ENCODE measurements around the gene PBLD.
"Not testable (repeated sequence)": the region's sequence is repeated elsewhere in the genome, so short reads cannot be mapped to it uniquely, and the experiment has no call there.

The PBLD gene

DNA sequence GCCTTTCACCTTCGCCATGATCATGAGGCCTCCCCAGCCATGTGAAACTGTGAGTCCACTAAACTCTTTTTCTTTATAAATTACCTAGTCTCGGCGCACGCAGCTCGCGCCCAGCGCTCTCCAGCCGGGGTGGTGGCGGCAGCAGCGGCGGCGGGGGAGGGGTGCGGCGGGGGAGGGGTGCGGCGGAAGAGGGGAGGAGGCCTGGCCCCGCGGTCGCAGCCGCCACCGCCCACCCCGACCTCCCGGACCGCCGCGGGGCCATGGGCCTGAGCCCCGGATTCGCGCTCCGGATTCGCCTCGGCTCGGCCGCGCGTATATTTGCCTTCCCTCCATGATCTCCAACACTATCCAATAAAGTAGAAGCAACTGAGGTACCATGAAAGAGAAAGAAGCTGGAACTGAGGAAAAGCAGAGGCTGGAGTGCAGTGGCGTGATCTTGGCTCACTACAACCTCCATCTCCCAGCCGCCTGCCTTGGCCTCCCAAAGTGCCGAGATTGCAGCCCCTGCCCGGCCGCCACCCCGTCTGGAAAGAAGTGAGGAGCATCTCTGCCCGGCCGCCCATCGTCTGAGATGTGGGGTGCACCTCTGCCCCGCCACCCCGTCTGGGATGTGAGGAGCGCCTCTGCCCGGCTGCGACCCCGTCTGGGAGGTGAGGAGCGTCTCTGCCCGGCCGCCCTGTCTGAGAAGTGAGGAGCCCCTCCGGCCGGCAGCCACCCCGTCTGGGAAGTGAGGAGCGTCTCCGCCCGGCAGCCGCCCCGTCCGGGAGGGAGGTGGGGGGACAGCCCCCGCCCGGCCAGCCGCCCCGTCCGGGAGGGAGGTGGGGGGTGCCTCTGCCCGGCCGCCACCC lies 53.6 kb downstream of the PBLD start:
- not testable (repeated sequence) for DNase-seq (ENCODE audit: low read depth)

- DNase-seq (ENCODE audit: low read depth): not testable (repeated sequence)
Observed at GRCh38 chr10:68277814-68278213, 54.9 kb downstream of the PBLD start.

GRCh38 chr10:68276224-68276623 lies 56.5 kb downstream of the PBLD start:
- DNase-seq (ENCODE audit: low read depth): no peak

GRCh38 chr10:68275600-68276126 lies 57.1 kb downstream of the PBLD start:
- DNase-seq (ENCODE audit: low read depth): no peak

DNA sequence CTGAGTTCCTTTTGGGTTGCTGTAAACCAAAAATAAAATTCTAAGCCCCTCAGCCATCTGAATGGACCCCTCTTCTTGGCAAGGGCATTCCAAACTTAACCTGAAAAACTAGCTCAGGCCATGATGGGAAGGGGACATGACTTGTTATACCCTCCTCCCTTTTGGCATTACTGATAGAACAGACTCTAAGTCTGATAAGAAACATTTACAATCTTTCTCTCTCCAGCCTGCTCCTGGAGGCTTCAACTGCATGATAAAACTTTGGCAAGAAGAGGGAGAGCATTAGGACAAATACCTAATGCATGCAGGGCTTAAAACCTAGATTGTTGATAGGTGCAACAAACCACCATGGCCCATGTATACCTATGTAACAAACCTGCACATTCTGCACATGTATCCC lies 59.9 kb downstream of the PBLD start:
- DNase-seq (ENCODE audit: low read depth): no peak

- DNase-seq (ENCODE audit: low read depth): peak; percentile 9
Observed at GRCh38 chr10:68271196-68271882, 61.4 kb downstream of the PBLD start.

DNA sequence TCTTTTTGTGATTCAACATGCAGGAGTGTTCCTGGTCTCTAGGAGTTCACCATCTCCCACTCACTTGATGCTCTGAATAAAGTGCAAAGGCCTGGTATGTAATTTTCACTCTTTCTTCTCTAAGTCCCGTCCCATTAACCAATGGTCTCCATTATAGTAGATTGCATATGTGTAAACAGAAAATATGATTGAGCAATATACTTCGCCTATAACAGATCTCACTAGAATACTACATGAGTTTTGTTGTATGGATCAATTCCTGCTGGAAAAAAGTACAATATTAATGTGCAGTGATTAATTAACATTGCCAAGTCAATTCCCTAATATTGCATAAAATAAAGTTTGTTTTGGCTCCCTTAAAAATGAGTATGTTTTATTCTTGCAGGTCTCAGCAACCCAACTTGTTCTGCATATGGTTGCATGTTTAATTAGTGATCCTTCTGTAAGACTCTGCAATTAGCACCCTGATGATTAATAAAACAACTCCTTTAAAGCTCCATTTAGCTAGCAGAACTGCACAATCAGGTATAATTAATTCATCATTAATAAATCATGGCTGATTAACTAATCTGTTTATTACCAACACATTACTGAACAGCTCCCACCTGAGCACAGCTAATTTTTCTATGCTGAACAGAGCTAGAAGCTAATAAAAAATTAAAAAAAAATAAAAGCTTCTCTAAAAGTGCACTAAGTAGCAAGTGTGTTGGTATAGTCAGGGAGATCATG lies 63.0 kb downstream of the PBLD start:
- no peak for DNase-seq (ENCODE audit: low read depth)

DNA sequence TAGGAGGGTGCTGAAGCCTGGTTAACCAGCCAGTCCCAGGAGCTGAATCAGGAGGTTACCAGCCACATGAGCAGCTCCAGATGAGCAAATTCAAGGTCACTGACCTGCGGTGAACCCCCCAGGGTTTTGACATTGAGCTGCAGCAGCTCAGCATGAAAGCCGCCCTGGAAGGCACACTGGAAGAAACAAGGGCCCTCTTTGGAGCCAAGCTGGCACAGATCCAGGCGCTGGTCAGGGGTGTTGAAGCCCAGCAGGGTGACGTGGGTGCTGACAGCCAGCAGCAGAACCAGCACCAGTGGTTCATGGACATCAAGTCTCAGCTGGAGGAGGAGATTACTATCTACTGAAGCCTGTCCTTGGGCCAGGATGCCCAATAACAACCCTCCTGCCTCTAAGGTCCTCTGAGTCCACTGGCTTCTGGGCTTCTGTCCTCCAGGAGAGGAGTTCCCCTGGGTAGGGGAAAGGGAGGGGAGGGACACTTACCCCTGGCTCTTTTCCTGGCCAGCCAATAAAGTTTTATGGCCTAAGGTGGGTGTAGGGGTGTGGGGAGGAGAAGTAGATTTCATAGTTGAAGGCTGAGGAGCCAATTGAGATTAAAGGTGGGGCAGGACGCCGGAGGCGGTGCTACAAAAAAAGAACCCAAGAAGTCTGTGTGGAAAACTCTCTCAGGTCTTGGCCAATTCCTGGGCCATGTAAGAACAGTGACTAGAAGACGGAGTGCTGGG lies 71.4 kb downstream of the PBLD start:
- peak; percentile 12 for DNase-seq (ENCODE audit: low read depth)

- no peak for DNase-seq (ENCODE audit: low read depth)
Observed at GRCh38 chr10:68253346-68253745, 79.4 kb downstream of the PBLD start.

GRCh38 chr10:68251625-68252495 lies 80.9 kb downstream of the PBLD start:
- DNase-seq (ENCODE audit: low read depth): no peak

- no peak for DNase-seq (ENCODE audit: low read depth)
Observed at GRCh38 chr10:68251151-68251550, 81.6 kb downstream of the PBLD start.

DNA sequence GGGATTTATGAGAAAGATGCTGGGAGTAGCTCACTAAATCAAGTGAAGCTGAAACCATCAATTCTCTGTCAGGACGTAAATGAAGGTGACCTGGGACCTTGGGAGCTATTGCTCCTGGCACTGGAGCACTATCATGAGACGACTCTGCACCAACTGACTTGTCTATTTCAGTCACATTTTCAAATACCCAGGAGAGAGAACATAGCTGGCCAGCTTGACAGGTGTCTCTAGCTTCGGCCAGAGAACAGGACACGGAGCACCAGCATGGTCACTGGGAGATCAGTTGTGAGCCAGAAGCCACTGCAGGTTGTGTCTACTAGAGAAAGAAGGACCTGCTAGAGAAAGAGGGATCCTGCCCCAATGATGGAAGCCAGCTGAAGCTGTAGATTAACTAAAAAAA lies 83.4 kb downstream of the PBLD start:
- DNase-seq (ENCODE audit: low read depth): no peak

GRCh38 chr10:68247931-68248330 lies 84.8 kb downstream of the PBLD start:
- no peak for DNase-seq (ENCODE audit: low read depth)

GRCh38 chr10:68246397-68246796 lies 86.3 kb downstream of the PBLD start:
- not testable (repeated sequence) for DNase-seq (ENCODE audit: low read depth)

- peak; percentile 8 for DNase-seq (ENCODE audit: low read depth)
Observed at GRCh38 chr10:68242051-68242450, 90.7 kb downstream of the PBLD start.

DNA sequence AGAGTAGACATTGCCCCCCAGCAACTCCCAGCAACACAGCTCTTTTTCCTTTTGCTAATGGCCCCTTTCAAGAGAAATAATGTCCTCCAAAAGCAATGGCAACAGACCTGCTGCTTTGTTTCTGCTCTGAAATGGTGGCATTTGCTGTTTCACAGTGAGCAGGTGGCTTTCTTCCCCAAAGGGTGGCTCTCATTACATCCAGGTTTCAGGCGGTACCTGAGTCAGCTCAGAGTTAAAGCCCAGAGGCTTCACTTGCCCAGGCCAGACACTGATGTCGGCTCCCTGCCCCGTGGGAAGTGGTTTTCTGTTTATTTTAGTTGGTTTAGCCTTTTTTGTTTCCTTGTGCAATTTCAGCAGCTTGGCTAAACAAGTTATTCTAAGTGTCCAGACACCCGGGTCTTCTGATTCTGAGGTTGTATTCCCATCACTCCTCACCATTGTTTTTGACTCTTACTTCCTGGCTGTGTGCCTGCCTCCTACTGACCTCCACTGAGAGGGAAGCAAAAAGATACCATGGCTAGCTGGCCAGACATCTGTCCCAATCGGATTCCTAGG lies 93.1 kb downstream of the PBLD start:
- DNase-seq (ENCODE audit: low read depth): peak; percentile 13

DNA sequence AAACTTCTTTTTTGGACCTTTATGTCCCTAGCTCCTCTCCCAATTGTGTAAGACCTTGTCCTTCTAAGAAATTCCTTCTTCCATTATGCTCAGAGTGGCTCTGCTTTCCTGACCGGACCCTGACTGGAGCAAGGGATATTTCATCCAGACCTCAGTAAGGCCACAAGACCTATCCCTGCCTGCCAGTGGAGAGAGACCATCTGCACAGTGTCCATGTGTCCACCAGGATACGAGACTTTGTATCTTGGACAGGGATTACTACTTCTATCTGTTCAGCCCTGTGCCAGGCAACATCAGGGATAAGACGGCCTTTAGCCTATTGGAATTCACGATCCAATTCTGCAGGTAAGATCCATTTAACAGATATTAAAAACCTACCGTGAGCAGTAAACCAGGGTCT lies 93.7 kb downstream of the PBLD start:
- DNase-seq (ENCODE audit: low read depth): no peak

DNA sequence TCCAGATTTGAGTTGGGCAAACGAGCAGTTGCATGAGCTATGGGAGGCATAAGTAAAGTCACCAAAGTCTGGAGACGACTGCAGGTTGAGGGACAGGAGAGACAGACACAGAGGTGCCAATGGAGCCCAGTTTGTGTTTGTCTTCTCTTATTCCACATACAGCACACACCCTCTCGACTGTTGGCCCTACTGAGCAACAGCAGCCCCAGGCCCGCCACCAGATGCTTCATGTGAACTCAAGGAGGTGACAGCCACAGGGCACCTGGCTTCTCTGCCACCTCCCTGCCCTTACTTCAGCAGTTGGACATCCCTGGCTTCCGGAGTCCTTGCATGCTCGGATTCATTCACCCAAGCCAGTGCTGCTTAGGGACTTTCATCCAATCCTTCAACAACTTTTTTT lies 94.4 kb downstream of the PBLD start:
- DNase-seq (ENCODE audit: low read depth): no peak

- DNase-seq (ENCODE audit: low read depth): no peak
Observed at GRCh38 chr10:68237173-68237572, 95.6 kb downstream of the PBLD start.

- no peak for DNase-seq (ENCODE audit: low read depth)
Observed at GRCh38 chr10:68235581-68235980, 97.1 kb downstream of the PBLD start.

DNA sequence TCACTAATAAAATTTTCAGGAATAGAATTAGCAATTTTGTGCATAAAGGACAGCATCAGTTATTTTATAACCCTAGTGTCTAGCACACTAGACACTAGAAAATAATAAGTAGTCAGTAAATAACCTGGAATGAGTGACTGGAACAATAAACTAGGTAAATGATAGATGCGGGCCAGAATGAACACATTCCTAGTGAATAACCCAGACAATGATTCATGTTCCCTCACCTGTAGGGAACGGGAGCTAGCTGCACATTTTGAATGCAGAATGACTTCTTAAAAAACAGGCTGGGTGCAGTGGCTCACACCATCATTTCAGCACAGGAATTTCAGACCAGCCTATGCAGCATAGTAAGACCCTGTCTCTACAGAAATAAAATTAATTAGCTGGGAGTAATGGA lies 97.6 kb downstream of the PBLD start:
- no peak for DNase-seq (ENCODE audit: low read depth)

Data from EH (cell line).